Urothelium cell line (cell line): Measurements from ENCODE around the gene ERLEC1.
"Not testable (repeated sequence)": the region's sequence is repeated elsewhere in the genome, so short reads cannot be mapped to it uniquely, and the experiment has no call there.

Experiments
- DNase-seq: peaks from one replicate; pipeline ENCODE4 v3.0.0; 2011; ENCODE audit warnings: low spot score, mixed read lengths
- FAIRE-seq: peaks from 2 replicates; lab custom pipeline; 2011; peaks lifted over from hg19 to GRCh38; lab: Jason Lieb, UNC

The ERLEC1 gene

GRCh38 chr2:53827398-53828175 lies 40.7 kb downstream of the ERLEC1 start:
- FAIRE-seq (no peak), DNase-seq (no peak)

- FAIRE-seq (no peak), DNase-seq (no peak)
Observed at GRCh38 chr2:53828331-53828730, 41.5 kb downstream of the ERLEC1 start.

- FAIRE-seq (no peak), DNase-seq (no peak)
Observed at GRCh38 chr2:53829273-53829979, 42.6 kb downstream of the ERLEC1 start.

GRCh38 chr2:53829980-53830290 lies 43.1 kb downstream of the ERLEC1 start:
- DNase-seq, FAIRE-seq: not testable (repeated sequence)

DNA sequence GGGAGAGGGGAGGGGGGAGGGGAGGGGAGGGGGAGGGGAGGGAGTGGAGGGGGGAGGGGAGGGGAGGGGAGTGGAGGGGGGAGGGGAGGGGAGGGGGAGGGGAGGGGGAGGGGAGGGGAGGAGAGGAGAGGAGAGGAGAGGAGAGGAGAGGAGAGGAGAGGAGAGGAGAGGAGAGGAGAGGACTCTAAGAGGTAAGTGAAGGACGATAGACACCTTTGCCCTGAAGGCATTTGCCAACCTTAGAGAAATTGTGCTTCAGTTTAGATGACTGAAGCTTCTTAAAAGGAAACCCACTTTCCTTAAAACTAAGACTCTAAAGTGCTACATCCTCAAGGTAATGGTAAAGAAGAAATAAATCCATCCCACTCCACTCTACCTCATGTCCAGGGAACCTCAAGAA lies 53.7 kb downstream of the ERLEC1 start:
- no peak for FAIRE-seq
- DNase-seq: no peak

- FAIRE-seq: not testable (repeated sequence)
Observed at GRCh38 chr2:53841651-53842050, 54.8 kb downstream of the ERLEC1 start.

DNA sequence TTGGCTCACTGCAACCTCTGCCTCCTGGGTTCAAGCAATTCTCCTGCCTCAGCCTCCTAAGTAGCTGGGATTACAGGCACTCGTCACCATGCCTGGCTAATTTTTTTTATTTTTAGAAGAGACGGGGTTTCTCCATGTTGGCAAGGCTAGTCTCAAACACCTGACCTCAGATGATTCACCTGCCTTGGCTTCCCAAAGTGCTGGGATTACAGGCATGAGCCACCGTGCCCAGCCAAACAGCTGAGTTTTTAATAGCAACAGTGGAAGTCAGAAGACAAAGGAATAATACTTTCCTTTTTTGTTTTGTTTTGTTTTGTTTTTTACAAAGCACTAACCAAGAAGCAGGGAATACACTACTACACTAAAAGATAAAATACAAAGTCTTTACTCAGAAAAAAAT lies 56.0 kb downstream of the ERLEC1 start:
- FAIRE-seq: no peak
- DNase-seq: no peak

More at GRCh38 chr2:53841651-53842050, 54.8 kb downstream of the ERLEC1 start:
- DNase-seq: not testable (repeated sequence)

DNA sequence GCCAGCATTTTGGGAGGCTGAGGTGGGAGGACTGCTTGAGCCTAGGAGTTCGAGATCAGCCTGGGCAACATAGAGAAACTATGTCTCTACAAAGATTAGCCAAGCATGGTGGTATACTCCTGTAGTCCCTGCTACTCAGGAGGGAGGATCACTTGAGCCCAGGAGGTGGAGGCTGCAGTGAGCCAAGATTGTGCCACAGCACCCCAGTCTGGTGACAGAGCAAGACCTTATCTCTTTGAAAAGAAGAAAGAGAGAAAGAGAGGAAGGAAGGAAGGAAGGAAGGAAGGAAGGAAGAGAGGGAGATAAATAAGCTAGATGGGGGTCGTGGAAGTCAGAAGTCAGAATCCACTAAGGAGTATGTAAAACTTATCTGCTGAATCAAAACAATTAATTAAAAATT lies 56.8 kb downstream of the ERLEC1 start:
- DNase-seq (no peak), FAIRE-seq (no peak)

DNA sequence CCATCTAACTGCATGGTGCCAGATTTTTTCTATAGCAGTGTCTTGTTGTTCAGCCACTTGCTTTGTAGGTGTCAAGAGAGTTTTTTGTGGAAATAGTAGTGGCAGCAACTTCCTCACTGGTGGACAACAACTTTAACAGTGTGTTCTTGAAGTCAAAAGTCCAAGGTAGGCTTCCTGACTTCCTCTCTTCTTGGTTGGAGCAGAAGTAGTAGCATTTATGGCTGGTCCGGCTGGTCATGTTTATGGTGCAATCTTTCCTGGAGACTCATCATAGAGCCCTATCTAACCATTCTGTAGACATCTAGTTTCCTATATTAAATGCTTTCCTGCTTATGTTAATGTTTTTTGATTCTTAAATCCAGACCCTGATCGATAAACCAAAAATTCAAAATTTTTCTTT lies 61.2 kb downstream of the ERLEC1 start:
- DNase-seq: no peak
- FAIRE-seq: no peak

GRCh38 chr2:53851052-53851757 lies 64.4 kb downstream of the ERLEC1 start:
- not testable (repeated sequence) for FAIRE-seq, DNase-seq

GRCh38 chr2:53852532-53852931 lies 65.7 kb downstream of the ERLEC1 start:
- FAIRE-seq (no peak), DNase-seq (no peak)

DNA sequence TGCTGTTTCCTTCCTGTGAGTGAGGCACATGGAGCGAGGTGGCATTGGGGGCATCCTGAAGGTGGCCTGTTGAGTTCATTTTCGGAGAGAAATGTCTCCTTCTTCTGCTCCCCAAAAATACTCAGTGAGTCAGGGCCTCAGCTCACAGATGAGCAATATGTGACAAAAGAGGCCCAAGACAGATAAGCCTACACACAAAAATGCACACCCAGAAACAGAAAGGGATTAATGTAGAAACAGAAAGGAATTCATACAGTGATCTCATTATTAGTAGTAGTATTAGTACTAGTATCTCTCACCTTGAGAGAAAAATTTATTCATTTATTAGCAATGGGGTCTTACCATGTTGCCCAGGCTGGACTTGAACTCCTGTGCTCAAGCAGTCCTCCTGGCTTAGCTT lies 67.8 kb downstream of the ERLEC1 start:
- FAIRE-seq (no peak), DNase-seq (no peak)

DNA sequence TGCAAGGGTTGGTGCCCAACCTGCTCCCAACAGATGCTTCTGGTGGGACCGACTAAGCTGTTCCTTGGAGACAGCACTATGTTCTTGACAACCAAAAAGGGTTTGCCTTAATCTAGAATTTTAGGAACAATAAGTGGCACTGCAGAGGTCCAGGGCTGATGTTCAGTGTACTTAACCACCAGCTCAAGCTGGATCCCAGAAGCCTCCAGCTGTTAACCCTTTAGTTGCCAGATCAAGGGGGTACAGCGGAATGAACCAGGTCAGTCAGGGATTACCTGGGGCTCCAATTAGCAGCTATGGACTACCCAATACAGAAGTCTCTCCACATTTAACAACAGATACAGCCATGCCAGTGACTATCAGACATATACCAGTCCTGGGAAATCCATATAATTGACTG lies 69.4 kb downstream of the ERLEC1 start:
- no peak for FAIRE-seq
- no peak for DNase-seq

GRCh38 chr2:53859206-53860181 lies 72.7 kb downstream of the ERLEC1 start, which contains the start of gene GPR75:
GPR75 (minus strand) TSS chr2:53859967; CDS start chr2:53854756, 5,211 bp downstream.
- FAIRE-seq (no peak), DNase-seq (no peak)

GRCh38 chr2:53861824-53862223 lies 75.0 kb downstream of the ERLEC1 start:
- FAIRE-seq: no peak

GRCh38 chr2:53863538-53864227 lies 76.8 kb downstream of the ERLEC1 start:
- FAIRE-seq (no peak), DNase-seq (no peak)

More at GRCh38 chr2:53861824-53862223, 75.0 kb downstream of the ERLEC1 start:
- no peak for DNase-seq

DNA sequence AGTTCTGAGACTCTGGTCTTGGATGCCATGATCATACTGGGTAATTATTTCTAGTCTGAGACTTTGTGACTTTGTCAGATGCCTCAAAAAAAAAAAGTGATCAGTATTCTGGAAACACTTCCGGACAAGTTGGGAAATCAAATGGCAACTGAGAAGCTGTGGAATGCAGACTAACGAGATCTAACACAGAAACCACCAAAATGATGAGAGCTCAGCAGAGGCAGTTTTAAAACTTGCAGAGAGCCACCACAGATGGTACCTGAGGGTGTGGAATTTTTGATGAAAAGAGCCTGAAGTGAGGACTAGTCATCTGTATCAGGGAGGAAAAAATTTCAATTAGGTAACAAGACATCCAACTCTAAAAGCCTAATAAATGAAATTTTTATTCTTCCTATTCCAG lies 78.4 kb downstream of the ERLEC1 start:
- DNase-seq: no peak
- no peak for FAIRE-seq

DNA sequence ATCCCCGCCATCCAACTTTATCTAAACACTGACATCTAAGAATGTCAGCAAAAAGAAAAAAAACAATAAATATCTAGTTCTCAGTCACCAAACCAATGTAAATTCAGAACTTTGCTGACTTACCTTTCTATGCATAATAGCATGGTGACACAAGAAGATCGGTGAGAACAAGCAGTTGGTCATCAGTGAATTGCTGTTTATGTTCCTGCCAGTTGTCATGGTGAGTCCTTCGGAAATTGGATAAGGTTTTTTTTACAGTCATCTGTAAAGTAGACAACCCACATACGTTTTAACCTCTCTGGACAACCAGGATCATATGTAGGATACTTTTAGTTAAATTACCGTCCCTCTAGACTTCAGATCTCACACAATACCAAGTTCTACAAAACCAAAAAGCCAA lies 79.1 kb downstream of the ERLEC1 start:
- no peak for FAIRE-seq
- DNase-seq: no peak

- no peak for DNase-seq
- no peak for FAIRE-seq
Observed at GRCh38 chr2:53867169-53867568, 80.3 kb downstream of the ERLEC1 start.

DNA sequence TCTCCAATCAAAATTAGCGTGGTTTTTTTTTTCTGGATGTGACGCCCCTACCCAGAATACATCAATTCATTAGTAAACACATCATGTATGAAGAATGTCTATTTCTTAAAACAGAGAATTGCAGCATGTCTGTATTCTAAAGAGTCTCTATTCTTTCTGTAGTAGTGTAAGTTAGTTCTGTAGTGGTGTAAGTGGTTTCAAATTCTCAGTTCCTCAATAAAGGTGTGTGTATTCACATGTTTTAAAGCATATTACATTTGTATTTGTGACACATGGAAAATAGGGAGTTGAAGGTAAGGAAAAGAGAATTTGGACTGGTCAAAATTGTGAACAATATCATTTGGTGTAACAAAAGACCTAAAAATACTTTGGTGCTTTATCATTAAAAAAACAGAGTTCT lies 80.9 kb downstream of the ERLEC1 start:
- FAIRE-seq (no peak), DNase-seq (no peak)
